Measurements from ENCODE around the gene WLS.
A peak's percentile ranks its signal among the peaks of the same experiment; 100 is the strongest.

WLS gene

DNA sequence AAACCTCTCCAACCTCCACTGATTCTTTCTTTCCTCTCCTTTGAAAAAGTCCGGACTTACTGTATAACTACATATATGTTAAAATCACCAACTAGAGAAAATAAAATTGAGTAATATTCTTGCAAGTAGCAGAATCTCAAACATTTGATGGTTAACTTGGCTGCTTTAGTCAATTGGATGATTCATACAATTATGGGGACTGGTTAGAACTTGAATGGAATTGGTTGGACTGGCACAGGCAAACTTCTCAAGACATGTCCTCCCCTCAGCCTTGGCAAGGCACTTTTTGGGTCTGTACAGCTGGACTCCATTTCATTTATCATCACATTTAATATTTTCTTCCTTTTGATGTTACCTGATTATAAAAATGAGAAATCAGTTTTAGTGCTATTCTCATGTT is 6.5 kb downstream of the WLS start:
- no peak for DNase-seq

DNA sequence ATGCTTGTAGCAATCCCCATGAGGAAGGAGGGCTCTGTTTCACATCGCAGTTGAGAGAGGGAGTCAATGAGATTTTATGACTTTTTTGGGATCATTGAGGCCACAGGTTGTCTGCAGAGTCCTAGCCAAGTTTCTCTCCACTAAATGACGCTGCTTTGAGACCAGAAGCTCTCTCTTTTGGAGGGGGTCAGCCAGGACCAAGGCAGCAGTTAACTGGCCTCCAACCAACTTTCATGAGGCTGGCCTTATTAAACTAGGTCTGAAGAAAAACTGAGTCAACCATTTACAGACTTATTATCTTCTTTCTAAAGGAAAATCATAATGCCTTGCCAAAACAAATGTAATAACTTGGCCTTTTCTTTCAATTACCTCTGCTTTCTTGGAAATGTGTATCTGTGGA is 8.6 kb downstream of the WLS start:
- DNase-seq, result no peak

DNA sequence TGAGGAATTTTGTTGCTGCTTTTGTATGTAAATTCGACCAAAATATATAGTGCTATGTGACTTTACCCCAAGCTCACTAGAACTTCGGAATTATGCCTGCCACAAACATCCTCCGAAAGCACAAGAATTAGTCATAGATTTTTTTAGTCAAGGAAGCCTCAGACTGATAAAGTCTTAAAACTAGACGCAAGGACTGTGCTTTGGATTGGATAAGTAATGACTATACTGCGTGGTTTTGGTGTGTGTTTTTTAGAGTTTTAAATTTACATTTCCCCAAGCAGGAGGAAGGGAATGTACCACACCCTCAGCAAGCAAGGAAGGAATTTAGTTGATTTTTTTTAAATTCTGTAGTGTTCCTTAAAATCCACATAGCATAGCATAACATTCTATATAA is 10.3 kb downstream of the WLS start:
- no peak for DNase-seq

DNA sequence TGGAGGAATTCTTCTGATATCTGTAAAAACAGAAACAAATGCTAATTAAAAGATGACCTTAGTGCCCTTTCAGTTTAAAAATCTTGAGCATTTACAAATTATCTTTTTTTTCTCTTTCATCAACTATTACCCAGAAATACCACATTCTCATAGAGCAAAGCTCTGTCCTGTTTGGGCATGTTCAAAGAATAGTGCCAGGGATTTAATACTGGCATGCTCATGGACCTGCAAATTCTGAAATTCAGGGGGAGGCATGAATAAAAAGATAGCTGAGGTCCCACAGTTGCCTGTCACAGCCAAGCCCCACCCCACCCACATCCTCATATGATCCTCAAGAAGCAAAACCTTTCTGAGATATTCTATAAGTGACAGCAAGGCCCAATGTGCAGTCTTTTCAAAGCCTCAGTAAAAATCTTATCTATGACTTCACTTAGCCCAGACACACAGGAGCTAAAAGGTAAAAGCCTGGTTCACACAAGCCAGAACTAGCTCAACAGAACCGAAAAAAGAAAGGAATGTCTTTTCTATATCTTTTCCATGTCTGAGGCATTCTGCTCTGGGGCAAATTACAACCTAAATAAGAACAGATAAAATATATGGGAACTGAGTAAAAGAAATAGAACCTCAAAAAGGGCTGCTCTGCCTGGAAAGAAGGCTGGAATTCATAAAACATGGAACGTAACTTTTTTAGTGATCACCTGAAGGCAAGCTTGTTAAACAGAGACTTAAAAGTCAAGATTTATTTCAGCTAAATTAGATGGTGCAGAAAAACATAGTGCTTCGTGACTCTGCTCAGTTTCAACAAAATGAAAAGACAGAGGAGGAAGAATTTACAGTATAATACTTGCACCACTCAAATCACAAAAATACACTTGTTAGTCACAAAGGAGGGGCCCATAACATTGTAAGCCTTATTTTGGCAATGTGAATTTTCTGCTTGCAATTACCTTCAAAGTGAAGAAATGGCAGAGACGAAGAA is 11.0 kb downstream of the WLS start:
- no peak for DNase-seq

DNA sequence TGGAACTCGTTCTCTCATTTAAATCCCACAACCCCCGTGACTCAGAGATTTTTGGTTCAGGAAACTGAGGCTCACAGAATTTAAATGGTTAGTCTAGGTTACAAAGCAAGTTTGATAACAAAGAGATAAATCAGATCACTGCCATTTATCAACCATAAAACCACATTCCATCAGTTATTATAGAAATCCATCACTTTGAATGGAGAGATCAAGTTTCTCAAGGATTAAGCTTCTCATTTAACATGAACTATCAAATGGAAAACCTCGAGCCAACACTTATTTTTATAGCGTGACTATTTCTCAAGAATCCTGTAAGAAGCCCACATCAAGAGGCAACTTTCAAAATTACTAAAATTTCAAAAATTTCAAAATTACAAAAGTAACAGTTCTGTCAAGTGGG is 11.9 kb downstream of the WLS start:
- DNase-seq, result no peak

DNA sequence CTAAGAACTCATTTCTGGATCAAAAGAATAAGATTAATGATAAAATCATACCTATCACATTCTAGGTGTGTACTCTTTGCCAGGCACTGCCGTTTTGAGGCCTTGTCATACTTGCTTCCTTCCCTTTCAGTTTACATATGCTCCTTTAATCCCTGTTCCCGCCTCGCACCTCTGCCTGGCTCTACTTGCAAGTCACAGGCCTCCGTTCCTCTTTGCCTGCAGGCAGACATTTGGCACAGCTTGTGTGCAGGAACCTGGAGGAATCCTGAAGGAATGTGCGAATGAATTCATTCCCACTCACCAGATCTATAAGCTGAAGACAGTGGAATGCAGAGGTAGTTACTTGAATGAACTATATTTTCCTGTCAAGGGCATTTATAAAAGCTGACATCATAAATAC is 13.8 kb downstream of the WLS start:
- no peak for DNase-seq

DNA sequence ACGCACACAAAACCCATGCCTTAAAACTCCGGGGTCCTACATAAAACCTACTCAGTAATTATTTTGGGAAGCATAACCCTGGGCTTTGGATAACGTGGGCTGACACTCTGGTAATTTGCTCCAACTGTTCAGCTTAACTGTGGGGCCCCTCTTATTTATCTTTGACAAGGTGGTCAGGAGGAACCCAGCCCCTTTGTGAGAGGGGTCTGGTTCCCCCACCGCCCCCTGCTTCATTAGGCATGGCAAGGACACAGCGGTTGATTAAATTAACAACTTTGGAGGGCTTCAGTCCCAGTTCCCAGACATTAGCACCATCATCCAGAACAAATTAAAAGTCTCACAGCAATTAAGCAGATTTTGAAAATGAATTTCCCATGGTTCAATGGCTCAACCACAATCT is 14.7 kb downstream of the WLS start:
- no peak for DNase-seq

DNA sequence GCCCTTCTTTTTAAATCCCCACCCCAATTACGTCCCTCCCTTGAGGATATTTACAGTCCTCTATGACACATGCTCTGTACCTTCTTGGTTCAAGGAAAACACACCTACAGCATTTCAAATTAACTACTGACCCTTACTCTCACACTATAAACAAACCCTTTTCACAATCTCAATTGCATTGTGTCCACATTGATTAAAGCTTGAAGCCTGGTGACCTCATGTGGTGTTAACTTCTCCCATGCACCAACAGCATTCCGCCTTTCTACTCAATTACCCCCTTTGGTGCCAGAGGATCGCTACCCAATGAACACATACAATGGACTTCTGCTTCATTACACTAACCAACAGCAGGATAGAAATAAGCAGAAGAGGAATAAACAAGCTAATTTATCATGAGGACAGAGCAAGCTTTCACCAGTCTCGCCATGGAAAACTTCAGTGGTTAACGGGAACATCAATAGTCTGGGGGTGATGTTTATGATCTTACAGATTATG is 15.2 kb downstream of the WLS start:
- no peak for DNase-seq

DNA sequence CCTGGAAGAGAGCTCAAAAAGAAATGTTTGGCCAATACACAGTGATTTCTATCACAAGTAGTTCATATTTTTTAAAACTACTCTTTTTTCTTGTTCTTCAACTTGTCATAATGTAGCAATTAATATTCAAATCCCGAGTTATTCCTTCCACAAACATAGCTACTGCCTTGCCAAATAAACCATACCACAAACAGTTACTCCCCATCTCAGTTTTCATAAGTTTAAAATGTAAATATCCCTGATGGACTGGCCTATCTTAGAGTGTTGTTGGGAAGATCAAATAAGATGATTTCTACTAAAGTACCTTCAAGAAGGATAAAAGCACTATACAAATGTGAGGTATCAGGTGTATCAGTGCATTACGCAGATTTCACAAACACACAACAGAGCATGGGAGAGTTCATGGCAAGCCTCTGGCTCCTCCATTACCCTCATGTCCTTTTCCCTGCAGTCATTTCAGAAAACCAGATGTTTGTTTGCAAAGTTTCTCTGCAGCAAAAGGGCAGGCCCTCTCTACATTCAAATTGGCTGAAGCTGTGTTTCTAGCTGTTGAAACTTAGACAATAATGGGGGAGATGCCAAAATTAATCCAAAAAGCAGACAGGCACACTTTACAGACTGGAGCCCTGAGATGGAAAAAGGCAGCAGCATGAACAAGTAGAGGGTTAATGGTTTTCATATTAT is 16.1 kb downstream of the WLS start:
- no peak for DNase-seq

DNA sequence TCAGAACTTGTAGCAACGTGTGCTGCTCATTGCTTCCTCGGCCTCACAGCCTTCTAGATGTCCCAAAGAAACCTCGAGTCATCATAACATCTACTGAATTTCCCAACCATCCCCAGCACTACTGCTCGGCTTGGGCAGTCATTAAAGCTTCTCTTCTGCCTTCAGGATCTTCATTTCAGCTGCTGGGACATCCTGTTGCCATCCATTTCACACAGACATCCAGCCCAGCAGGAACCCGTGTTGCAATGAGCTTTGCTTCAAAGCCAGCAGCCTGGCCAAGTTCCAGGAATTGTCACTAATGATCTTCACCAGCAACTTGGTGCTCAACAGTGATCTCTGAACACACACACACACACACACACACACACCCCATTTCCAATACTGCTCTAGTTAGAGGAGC is 18.5 kb downstream of the WLS start:
- DNase-seq, result no peak

DNA sequence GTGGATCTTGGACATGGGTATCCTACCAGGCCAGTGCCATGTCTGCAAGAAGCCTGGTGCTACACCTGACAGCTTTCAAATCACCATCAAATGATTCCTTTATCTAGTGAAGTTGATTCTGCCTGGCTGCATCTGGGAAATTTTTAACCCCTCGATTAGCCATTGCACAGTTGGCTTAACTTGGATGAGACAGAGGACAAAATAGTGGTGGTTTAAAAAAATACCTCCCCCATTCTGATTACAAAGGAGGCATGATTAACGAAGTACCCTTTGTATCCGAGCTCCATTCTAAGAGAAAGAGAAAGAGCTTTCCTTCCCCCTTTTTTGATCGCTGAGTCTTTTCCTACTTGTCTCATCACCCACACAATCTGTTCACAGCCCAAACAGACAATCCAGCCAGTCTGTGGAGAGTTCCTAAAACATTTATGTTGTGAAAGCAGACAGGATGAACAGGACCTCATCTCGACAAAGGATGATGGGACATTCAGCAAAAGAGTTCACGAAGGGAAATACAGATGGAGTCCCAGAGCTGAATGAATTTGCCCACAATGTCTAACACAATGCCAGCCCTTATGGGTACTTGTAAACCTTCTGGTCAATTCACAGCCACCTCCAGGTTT is 20.5 kb downstream of the WLS start:
- DNase-seq, result no peak

DNA sequence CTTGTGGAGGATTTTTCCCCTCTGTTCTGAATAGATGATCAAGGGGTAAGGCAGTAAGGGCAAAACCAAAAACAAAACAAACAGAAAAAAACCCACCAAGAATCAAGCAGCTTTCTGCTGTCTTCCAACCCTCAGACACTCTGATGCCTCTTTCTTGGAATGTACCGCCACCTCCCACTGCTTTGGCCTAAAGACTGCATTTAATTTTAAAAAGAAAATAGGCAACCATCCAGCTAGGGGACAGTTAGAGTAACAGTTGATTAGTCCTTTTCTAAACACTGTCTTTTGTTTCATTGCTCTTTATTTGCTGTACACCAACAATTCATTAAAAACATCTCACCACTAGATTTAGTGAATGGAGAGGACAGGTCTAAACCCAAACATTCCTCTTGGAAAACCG is 21.5 kb downstream of the WLS start:
- DNase-seq, result no peak

DNA sequence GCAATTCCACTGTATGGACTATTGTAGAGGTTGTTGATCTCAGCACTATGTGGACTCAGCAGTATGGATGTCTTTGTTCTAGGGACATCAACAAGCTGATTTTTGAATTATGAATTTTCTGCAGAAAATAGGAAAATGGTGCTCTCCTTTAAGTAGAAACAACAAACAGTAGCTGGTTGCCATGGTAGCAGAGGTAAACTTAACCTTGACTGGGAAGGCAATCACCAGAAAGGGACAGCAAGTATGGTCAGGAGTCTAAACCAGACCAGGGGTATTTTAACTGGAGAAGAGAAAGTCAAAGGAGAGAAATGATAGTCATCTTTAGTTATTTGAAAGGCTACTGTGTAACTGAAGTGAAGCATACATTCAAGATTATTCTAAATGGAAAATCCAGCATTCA is 22.3 kb downstream of the WLS start:
- no peak for DNase-seq

DNA sequence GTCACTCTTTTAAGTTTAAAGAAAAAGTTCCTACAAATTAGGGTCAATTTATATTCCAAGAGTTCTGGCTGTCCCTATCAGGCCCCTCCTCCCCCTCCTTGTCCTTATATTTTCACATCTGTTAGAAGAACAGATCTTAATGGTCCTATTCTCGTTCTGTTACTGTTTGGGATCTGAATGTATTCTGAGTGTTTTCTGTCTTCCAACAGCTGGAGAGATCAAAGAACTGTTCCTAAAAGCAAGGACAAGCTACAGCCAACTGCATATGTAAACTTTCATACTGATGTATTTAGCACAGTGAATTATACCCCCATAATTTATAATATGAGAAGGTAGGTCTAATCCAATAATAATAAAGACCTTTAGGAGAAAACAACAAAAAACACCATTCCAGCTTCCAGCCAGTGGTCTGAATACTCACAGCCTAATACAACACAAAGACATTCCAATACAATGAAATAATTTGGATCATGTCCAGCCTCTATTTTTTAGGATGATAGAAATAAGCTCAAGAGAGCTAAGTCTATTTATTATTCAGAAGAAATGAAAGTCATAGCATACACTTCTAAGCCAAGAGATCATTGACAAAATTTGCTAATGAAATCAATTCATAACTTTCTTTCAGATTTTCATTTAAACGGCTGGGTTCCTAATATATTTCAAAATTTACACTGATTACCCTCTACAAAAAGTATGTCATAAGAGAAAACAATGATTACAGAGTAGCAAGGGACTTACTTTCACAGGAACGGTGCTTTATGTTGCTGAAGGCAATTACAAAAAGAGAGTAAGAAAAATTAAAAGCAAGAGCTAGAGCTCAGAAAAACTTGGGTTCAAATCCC is 25.3 kb downstream of the WLS start:
- no peak for DNase-seq

DNA sequence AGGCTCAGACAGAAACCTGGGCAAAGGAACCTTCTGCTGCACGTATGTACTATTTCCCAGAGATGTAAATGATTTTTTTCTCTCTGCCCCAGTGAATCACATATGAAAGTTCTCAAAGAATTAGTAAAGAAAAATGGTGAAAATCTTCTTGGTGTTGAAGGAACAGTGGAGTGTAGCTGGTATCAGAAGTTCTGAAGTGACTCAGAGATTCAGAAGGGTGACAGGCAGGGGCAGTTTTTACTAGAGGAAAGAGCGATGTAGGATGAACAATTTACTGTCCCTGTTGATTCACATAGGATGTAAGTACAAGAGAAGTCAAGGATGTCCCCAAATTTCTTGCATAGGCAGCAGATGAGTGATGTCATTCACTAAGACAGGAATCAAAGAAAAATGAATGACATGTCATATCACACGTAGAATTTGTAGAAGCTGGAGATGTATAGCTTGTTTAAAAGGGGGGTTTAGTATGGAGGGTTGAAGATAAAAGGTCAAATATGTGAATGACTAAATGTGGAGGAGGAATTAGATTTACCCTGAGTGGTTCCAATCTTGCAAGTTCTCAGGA is 26.4 kb downstream of the WLS start:
- no peak for DNase-seq

DNA sequence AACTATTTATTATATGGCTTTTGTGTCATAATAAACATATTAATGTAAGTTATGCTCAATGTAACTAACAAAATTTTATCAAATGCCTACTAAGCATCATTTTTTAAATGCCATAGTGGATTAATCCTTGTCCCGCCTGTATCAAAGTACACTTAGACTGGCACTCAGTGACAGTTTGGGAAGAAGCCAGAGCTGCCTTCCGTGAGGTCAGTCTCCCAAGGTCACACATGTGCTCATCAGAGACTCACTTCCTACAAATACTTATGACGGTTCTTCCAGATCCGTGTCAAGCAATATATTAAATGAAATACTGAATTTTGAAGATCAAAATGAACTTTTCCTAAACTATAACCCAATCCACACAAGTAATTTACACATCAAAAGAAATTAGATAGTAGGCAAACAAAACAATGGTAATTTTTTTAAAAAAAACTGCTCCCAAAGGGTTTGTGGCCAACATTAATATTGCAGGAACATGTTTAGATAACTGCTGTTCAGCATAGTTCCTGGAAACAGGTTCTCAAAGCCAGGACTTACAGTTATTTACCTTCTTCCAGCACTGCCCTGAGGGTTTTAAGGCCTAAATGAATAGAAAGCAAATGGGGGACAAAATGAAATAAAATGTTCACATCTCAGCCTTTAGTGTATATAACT is 27.2 kb downstream of the WLS start:
- DNase-seq, result no peak

DNA sequence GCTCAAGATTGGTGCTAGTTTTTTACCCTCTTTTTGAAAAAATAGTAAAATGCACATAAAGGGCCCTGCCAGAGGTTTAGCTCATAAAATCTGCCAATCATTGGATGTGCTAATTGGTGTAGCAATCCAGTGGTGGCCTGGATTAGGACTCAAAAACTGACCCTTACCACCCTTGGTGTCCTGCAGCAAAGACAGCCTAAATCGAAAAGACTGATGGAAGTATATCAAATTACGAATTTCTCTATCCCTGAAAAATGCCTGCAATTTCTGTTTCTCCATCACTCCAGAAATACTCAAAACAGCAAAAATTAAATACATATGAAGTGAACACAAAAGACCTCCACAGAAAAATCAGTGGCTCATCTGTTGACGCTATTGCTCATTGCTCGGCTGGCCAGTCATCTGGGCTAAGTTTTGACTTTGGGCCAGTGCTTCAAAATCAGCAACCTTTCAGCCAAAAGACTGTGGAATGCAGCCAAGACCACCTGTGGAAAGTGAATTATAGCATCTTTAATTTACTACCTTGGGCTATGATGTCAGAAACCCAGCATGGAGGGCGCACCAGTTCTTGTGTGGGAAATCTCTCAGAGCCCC is 30.0 kb downstream of the WLS start:
- peak; percentile 54 for DNase-seq

DNA sequence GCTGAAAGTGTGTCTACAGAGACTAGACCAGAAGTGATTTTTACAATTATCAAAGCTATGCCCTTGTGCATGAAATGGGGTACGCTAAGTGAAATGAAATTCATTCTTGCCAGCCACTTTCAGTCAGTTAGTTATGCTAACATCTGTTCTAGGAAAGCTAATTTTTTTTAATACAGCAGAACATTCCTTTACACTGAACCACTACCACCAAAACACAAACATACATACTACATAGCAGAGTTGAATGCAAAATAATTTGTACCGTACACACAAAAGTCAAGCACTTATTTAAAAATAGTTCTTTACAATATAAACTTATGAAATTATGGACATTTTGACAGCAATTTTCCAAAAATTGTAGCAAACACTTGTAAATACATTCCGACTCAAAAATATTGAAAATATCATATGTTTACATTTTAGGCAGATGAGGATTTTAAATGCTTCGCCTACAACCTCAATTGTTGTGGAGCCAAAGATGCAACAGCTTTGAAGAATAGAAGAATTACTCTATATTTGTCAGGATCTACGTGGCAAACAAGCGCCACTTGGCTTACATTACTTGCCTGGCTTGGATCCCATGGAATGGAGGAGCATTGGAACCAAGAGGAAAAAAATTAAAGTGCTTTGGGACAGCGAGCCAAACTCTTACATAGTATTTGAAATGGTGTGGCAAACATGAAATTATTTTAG is 30.6 kb downstream of the WLS start:
- DNase-seq, result no peak

DNA sequence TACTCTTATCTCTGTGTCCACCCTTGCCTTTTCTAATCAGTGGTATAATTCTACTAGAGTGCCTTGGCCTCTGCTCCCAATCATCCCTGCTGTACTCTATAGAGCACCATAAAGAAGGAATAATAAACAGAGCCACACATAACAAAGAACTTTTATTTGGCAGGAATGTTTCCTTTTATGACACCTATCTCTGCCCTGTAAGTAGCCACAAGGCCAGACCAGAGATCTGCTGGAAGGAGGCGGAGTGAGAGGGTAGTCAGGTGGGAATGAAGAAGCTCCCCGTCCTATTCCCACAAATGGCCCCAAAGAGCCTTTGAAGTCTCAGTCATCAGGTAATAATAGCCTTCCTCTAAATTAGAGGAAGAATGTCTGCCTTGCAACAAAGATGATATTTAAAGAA is 32.7 kb downstream of the WLS start:
- DNase-seq, result no peak

DNA sequence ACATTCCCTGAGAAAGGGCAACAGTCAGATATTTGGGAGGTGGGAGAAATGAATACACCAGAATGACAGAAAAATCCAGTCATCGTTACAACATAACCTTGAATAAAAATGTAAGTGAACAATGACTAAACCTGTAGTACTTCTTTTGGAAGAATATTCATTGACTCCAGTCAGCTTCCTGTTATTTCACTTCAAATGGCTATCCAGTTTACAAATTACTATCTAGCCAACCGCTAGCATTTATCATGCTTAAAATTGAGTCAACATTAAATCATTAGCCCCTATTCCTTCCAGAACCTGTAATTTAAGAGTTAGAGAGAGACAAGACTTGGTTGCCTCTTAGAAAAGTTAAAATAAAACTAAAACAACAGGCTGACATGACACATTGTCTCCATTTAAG is 33.6 kb downstream of the WLS start:
- no peak for DNase-seq

DNA sequence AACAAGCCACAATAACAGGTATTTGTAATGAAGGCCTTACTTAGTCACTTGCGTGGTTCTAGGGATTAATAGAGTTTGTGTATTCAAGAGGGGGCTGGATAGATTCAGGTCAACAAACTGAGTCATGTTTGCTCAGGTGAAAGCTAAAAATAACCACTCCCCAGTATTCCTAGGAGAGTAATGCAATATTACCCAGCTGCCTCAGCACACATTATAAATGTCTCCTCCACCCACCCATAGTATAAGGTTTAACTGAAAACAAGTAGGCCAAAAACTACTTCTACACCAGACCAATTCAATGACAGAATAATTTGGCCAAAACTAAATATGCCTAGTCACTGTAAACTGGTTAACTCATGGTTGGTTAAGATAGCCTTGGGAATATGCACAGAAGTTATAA is 34.4 kb downstream of the WLS start:
- DNase-seq, result peak; percentile 81
